Measurements from ENCODE around the gene CTBP2.
"Not testable (repeated sequence)": the region's sequence is repeated elsewhere in the genome, so short reads cannot be mapped to it uniquely, and the experiment has no call there.

Gene CTBP2

DNA sequence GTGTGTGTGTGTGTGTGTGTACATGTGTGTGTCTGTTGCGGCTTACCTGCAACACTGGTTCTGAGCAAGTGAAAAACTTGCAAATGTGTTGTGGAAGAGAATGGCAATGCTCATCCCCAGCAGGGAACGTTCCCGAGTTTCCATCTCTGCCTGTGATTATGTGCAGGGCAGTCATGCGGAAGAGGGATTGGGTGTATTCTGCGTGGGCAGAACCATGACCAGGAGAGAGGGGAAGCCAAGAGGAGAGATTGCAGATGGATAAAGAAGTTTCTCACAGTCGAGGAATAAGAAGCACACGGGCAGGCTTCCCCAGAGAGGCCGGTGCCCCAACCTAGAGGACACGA lies 99.9 kb downstream of the CTBP2 start:
- ChIA-PET POLR2A (interaction anchor here (2.5 kb wide), 1 partner anchor 23 kb away, joined by 8 read pairs; no protein-coding TSS in a partner anchor), CTCF (interaction anchor here (0.7 to 13.8 kb wide), 17 partner anchors 8 to 652 kb away, joined by 3 to 261 read pairs (median 9); no protein-coding TSS in a partner anchor)
- no peak for TF ChIP-seq CTCF (IDR thresholded peaks at IDR 0.05; ENCODE audit: insufficient read depth, low read length, missing control alignments)
- no peak for DNase-seq (ENCODE audit: low read depth, low spot score)
- H3K4me3 ChIP-seq (ENCODE audit: low read depth, low read length) = peak overlapping the region; percentile 12; the same call in 1 of the 2 replicates

- TF ChIP-seq CTCF (IDR thresholded peaks at IDR 0.05; ENCODE audit: insufficient read depth, low read length, missing control alignments) = no peak
- DNase-seq (ENCODE audit: low read depth, low spot score) = no peak
- POLR2A ChIA-PET = interaction anchor here (2.5 kb wide), 1 partner anchor 24 kb away, joined by 8 read pairs; no protein-coding TSS in a partner anchor
- CTCF ChIA-PET = interaction anchor here (1.3 to 13.8 kb wide), 8 partner anchors 15 to 94 kb away, joined by 4 to 261 read pairs (median 12); no protein-coding TSS in a partner anchor
- H3K4me3 ChIP-seq (ENCODE audit: low read depth, low read length) = no peak overlapping the region
These were observed 100.3 kb downstream of the CTBP2 start for GRCh38 chr10:125060026-125060425.

- POLR2A ChIA-PET; DNase-seq (ENCODE audit: low read depth, low spot score); H3K4me3 ChIP-seq (ENCODE audit: low read depth, low read length): not testable (repeated sequence)
- CTCF ChIA-PET = interaction anchor here (1.3 to 13.8 kb wide), 2 partner anchors 14 to 67 kb away, joined by 6 to 261 read pairs; no protein-coding TSS in a partner anchor
These were observed 101.0 kb downstream of the CTBP2 start for GRCh38 chr10:125059348-125059747.

GRCh38 chr10:125057158-125058001 lies 103.0 kb downstream of the CTBP2 start:
- no peak for DNase-seq (ENCODE audit: low read depth, low spot score)
- no peak for TF ChIP-seq CTCF (IDR thresholded peaks at IDR 0.05; ENCODE audit: insufficient read depth, low read length, missing control alignments)
- no peak overlapping the region for H3K4me3 ChIP-seq (ENCODE audit: low read depth, low read length)
- CTCF ChIA-PET = interaction anchor here (0.8 to 13.8 kb wide), 5 partner anchors 12 to 105 kb away, joined by 3 to 261 read pairs (median 3); no protein-coding TSS in a partner anchor
- POLR2A ChIA-PET = interaction anchor here (1.3 kb wide), 1 partner anchor 22 kb away, joined by 4 read pairs; no protein-coding TSS in a partner anchor

- H3K4me3 ChIP-seq (ENCODE audit: low read depth, low read length) = no peak overlapping the region
- no peak for DNase-seq (ENCODE audit: low read depth, low spot score)
- no peak for TF ChIP-seq CTCF (IDR thresholded peaks at IDR 0.05; ENCODE audit: insufficient read depth, low read length, missing control alignments)
- CTCF ChIA-PET = interaction anchor here (1.2 to 13.8 kb wide), 5 partner anchors 12 to 106 kb away, joined by 3 to 261 read pairs (median 7); no protein-coding TSS in a partner anchor
- POLR2A ChIA-PET = no interaction called here
These were observed 103.9 kb downstream of the CTBP2 start for GRCh38 chr10:125056161-125057132.

- ChIA-PET POLR2A (no interaction called here), CTCF (interaction anchor here (1.5 to 13.8 kb wide), 2 partner anchors 11 to 63 kb away, joined by 7 to 261 read pairs; no protein-coding TSS in a partner anchor)
- DNase-seq (ENCODE audit: low read depth, low spot score) = no peak
- H3K4me3 ChIP-seq (ENCODE audit: low read depth, low read length) = no peak overlapping the region
- TF ChIP-seq CTCF (IDR thresholded peaks at IDR 0.05; ENCODE audit: insufficient read depth, low read length, missing control alignments) = no peak
These were observed 104.9 kb downstream of the CTBP2 start for GRCh38 chr10:125055446-125055845.
